Measurements from ENCODE around the gene MAPKAP1.

- TF ChIP-seq CTCF (IDR thresholded peaks at IDR 0.05) (no peak), POLR2A (IDR thresholded peaks at IDR 0.05) (no peak)
Measured at GRCh38 chr9:125507226-125507625, 199.8 kb downstream of the MAPKAP1 start.

All from Peyer's patch (tissue), 4 donors.